Kasumi-1 (cell line): Measurements from ENCODE around the gene PRMT9.
A peak's percentile ranks its signal among the peaks of the same experiment; 100 is the strongest.

Experiments used
- DNase-seq, 2 experiments: peaks; one replicate each; lab custom pipeline; 2025; lab: John Stamatoyannopoulos, UW

Gene PRMT9

DNA sequence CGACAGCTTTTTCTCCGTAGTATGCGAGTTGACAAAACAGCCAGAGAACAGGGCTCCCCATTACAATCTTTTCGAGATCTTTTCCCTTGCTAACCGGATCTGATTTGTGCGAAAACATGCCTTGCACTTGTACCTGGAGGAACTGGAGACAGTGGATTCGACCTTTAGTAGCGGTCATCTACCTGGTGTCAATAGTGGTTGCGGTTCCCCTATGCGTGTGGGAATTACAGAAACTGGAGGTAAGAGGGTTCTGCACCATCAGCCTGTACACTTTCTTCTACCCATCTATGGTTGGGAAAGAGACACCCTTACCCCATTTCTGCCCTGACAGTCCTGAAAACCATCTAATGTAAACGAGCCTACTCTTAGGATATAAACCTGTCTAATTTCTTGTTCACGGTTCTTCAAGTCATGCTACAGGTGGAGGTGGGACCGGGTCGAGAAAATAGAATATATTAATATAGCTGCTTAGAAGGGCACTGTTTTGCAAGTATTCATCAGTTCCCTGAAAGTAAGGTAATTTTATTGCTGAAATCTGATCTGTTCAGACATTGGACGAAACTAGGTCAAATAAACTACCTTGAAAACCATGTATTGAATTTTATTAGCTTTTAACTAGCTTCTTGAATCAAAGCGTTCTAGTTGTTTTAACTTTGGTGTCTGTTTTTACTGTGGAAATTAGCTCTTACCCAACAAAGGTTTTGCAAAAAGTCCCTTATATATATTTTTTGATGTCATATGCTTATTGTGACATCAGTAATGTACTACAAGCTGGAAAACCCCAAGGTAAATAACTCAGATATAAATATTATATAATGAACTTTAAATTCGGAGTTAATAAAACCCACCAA, 65.9 kb downstream of the PRMT9 start:
- peak in 1 of 2 experiments; percentile 26 for DNase-seq

GRCh38 chr4:147617173-147617840, 66.7 kb downstream of the PRMT9 start, which contains the start of gene TMEM184C:
TMEM184C (plus strand) TSS chr4:147617397; CDS start chr4:147617957, 560 bp downstream.
- peak; percentile 96 to 97 for DNase-seq

DNA sequence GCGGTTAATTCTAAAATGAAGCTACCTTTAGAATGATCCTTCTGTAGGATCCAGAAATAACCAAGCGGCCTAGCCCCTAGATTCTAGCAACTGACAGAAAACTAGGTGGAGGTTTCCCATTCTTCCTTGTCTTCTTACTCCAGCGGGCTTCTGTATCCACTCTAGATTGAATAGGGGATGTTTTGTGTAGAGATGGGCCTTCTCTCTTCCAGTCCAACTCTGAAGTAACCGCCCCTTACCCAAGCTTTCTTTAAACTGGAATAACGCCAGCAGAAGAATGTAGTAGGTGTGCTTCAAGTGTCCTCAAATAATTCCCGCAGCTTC, 67.2 kb downstream of the PRMT9 start:
- no peak for DNase-seq

GRCh38 chr4:147610686-147611085, 73.3 kb downstream of the PRMT9 start:
- no peak for DNase-seq

DNA sequence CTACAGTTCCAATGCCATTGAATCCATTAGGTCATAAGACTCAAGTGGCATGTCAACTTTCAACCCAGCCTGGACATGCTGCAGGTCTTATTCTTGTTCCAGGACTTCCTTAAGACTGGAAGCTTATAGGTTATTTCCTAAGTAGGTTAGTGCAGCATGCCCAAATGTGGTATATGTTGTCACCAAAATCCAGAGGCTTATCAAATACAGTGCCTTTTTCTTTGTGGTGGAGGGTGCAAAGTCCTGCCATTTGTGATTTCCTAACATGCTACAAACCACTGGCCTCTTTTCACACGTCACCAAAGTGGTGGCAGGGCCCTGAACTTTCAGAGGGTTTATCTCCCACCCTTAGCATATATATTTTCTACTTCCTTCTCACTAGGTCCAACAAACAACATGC, 76.5 kb downstream of the PRMT9 start:
- DNase-seq = no peak

- DNase-seq = no peak
Measured at GRCh38 chr4:147605499-147605898, 78.5 kb downstream of the PRMT9 start.

DNA sequence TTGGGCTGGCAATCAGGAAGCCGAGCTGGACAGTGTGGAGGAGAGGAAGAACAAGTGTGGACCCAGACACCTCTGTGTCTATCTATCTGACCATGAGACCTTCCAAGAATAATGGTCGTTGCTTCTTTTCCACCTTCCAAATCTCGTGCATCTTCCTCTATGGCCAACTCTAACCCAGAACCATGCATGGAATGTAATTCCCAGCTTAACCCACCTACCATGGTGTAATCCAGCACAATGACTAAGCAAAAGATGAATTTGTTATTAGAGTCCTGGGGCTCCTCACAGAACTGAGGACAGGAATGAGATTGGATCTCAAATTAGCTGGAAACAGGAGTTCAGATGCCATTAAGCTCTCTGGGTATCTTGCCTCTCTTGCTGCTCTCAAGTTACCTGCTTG, 84.2 kb downstream of the PRMT9 start:
- DNase-seq = no peak

- DNase-seq = no peak
Measured at GRCh38 chr4:147599206-147599605, 84.8 kb downstream of the PRMT9 start.

DNA sequence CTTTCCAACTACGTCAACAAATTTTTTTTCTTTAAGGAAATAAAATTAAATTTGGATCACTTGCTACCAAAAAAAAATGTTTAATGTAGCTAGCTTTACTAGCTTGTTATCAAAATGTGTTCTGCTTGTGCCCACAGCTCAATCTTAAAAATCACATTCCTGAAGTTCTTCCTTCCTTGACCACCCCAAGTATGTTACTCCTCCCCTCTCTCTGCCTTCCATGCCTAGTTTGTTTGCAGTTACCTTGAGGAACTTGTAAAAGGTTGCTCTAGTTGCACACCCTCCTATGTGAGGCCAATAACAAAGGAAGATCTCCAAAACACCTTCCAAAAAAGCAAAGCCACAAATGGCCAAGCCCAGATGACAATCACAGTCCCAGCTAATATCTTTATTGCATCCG, 86.4 kb downstream of the PRMT9 start:
- no peak for DNase-seq

- no peak for DNase-seq
Measured at GRCh38 chr4:147596981-147597380, 87.0 kb downstream of the PRMT9 start.

DNA sequence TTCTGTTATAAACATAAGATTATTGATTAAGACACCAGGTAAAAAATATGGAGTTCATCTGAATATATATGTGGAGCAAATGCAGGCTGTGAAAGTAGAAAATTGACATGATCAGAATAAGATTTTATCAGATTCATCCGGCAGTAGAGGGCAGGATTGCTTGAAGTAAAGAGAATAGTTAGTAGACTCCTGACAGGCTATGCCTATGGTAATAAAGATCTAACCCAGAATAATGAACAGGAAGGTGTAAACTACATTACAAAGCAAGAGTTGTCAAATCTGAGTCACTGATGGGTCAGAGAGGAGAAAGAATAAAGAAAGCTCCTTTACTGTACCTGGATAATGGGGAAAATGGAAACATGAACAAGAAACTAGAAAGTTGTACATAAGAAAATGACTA, 87.6 kb downstream of the PRMT9 start:
- peak; percentile 27 to 35 for DNase-seq

GRCh38 chr4:147594578-147594977, 89.4 kb downstream of the PRMT9 start:
- DNase-seq = no peak

GRCh38 chr4:147594107-147594506, 89.9 kb downstream of the PRMT9 start:
- DNase-seq = no peak

DNA sequence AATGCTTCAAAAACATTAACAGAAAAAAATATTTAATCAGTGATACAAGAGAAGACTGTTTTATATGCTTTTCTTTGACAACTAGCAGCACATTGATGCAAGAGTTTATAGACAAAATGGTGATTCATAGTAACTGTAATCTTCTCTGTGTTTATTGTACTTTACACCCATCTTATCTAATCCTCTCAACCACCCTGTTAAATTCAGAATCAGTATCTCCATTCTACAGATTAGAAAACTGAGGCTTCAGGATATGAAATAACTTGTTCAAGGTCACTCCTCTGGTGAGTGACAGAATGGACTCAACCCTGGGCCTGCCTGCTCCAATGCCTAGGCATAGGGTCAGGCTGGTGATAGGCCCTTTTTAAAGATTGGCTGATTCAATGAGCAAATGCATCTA, 92.9 kb downstream of the PRMT9 start:
- no peak for DNase-seq

DNA sequence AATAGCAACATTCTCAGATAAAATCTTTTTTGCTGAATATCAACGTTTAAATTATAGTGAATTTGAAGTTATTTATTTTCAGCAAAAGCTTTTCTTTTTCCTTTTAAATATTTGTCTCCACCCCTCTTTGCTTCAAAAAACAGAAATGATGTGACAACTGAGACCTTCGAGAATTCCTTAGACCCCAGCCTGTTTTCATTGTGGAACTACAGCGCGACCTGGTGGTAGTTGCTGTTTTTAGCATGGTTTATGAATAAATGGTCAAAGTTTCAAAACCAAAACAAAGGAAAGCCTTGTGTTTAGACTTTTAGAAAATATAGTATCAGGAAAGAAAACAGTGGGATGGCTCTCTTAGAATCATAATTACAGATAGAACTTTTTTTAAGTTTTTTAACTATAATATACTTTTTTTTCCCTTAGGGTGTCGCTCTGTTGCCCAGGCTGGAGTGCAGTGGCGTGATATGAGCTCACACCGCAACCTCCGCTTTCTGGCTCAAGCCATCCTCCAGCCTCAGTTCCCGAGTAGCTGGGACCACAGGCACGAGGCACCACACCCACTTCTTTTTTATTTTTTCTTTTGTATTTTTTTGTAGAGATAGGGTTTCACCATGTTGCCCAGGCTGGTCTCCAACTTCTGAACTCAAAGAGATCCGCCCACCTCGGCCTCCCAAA, 93.6 kb downstream of the PRMT9 start:
- DNase-seq = peak; percentile 56 to 76

DNA sequence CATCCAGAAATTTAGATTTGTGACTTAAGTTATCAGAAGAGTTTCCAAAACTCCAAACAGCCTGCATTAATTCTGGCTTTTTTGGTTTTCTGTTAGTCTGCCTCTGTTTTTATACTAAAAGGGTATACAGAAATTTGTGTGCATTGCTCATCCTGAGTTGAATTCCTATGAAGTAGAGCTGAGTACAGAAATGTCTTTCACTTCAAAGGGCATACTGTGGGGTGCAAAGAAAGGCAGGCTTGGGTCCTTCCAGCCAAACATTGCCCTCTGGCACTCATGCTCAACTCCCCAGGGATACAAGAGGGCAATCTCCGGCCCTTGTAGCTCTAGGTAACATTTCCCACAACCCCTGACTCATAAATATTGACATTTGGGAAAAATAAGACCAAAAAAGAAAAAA, 94.4 kb downstream of the PRMT9 start:
- no peak for DNase-seq
